Mesendoderm (in vitro differentiated cells): ENCODE data around the gene GPR158.
"Not testable (repeated sequence)": the region's sequence is repeated elsewhere in the genome, so short reads cannot be mapped to it uniquely, and the experiment has no call there.

Experiments used
- DNase-seq: peaks from one replicate; pipeline ENCODE4 v3.0.0; 2013
- H2AK5ac ChIP-seq: 2 replicates; pipeline ENCODE4 v1.6.1; 2013; ENCODE audit warnings: low read length, inconsistent platforms
- H2BK120ac ChIP-seq: 2 replicates; pipeline ENCODE4 v1.6.1; 2013; ENCODE audit warnings: low read depth, mild to moderate bottlenecking, low read length, moderate library complexity, mixed read lengths
- H2BK15ac ChIP-seq: replicated peaks from 2 replicates; pipeline ENCODE4 v1.6.1; 2013; ENCODE audit warnings: low read depth, mild to moderate bottlenecking, moderate library complexity
- H2BK5ac ChIP-seq: 2 replicates; pipeline ENCODE4 v1.6.1; 2013; ENCODE audit warnings: low read length, inconsistent platforms
- H3K18ac ChIP-seq: 2 replicates; pipeline ENCODE4 v1.6.1; 2013; ENCODE audit warnings: mild to moderate bottlenecking, low read length, mixed read lengths
- H3K23ac ChIP-seq: one replicate; pipeline ENCODE4 v1.6.1; 2013; ENCODE audit warnings: low read length
- H3K27ac ChIP-seq: 2 replicates; pipeline ENCODE4 v1.5.1; 2013; ENCODE audit warnings: low read depth, mild to moderate bottlenecking, inconsistent platforms, low read length, moderate library complexity
- H3K27me3 ChIP-seq: 2 replicates; pipeline ENCODE4 v1.6.1; 2013; ENCODE audit warnings: low read length, control low read depth, mild to moderate bottlenecking, inconsistent platforms; ENCODE audit not compliant: insufficient read depth, poor library complexity
- H3K36me3 ChIP-seq: 2 replicates; pipeline ENCODE4 v1.6.1; 2013; ENCODE audit warnings: low read length, inconsistent platforms; ENCODE audit not compliant: control insufficient read depth, insufficient read depth
- H3K4ac ChIP-seq: one replicate; pipeline ENCODE4 v1.6.1; 2013; ENCODE audit warnings: low read depth, mild to moderate bottlenecking, low read length, moderate library complexity
- H3K4me1 ChIP-seq: 2 replicates; pipeline ENCODE4 v1.6.1; 2013; ENCODE audit warnings: low read depth, low read length, inconsistent platforms; ENCODE audit not compliant: control insufficient read depth
- H3K4me2 ChIP-seq: 2 replicates; pipeline ENCODE4 v1.6.1; 2013; ENCODE audit warnings: low read length
- H3K4me3 ChIP-seq: 2 replicates; pipeline ENCODE4 v1.5.1; 2013; ENCODE audit warnings: mild to moderate bottlenecking, low read length
- H3K56ac ChIP-seq: one replicate; pipeline ENCODE4 v1.6.1; 2013; ENCODE audit warnings: low read length
- H3K79me1 ChIP-seq: 2 replicates; pipeline ENCODE4 v1.6.1; 2013; ENCODE audit warnings: low read length, inconsistent platforms
- H3K79me2 ChIP-seq: 2 replicates; pipeline ENCODE4 v1.6.1; 2013; ENCODE audit warnings: mild to moderate bottlenecking, low read length; ENCODE audit not compliant: control insufficient read depth, insufficient read depth
- H3K9ac ChIP-seq: 2 replicates; pipeline ENCODE4 v1.6.1; 2013; ENCODE audit warnings: low read length, inconsistent platforms
- H4K5ac ChIP-seq: one replicate; pipeline ENCODE4 v1.6.1; 2013; ENCODE audit warnings: low read length
- H4K8ac ChIP-seq: one replicate; pipeline ENCODE4 v1.6.1; 2013; ENCODE audit warnings: low read depth, mild to moderate bottlenecking, control low read depth, low read length, moderate library complexity
- WGBS: extraction: QIAGEN DNeasy Blood & Tissue Kit; methylation state at CpG from one replicate; pipeline ENCODE4 v1.1.7; 2013; ENCODE audit warnings: low lambda C conversion rate, missing lambda C conversion rate; ENCODE audit not compliant: insufficient coverage; ENCODE audit errors: extremely low coverage; 5-methylcytosine and 5-hydroxymethylcytosine counted together

GPR158 gene

DNA sequence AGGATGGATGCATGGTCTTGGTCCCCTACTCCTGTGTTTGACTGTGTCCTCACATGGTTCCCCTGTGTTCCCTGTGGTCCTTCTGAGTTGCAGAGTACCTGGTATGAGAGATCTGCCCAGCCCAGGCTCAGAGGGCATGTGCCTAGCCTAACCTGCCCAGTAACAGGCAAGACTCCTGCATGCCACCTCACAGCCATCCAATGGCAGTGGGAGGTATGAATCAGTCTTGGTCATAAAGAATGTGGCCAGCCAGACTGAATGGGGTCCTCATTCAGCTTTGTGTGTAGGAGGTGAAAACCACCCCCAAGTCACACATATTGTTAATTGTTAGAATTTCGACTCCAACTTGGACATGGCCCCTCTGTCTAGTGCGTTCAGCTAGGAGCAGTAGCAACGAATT, 17.2 kb upstream of the GPR158 start:
- Histone ChIP-seq H3K9ac (no peak overlapping the region), H3K18ac (no peak overlapping the region), H2AK5ac (no peak overlapping the region), H2BK5ac (no peak overlapping the region), H3K27ac (no peak overlapping the region), H3K4me2 (no peak overlapping the region), H3K23ac (no peak overlapping the region), H2BK120ac (no peak overlapping the region), H3K4me3 (no peak overlapping the region), H3K27me3 (no peaks in the 10 kb centered on the region), H4K8ac (no peak overlapping the region), H3K79me2 (no peaks in the 10 kb centered on the region), H4K5ac (no peak overlapping the region), H3K36me3 (no peaks in the 10 kb centered on the region), H3K4ac (no peak overlapping the region), H3K79me1 (no peaks in the 10 kb centered on the region), H3K4me1 (no peaks in the 10 kb centered on the region), H2BK15ac (no peak overlapping the region), H3K56ac (no peak overlapping the region)
- no peak for DNase-seq
- no CpG with 5 or more reads among the region's 3 CpGs for WGBS

- Histone ChIP-seq H3K79me1 (no peaks in the 10 kb centered on the region), H2BK5ac (no peak overlapping the region), H3K4me3 (no peak overlapping the region), H3K4me1 (no peaks in the 10 kb centered on the region), H2BK15ac (no peak overlapping the region), H4K8ac (no peak overlapping the region), H3K79me2 (no peaks in the 10 kb centered on the region), H2AK5ac (no peak overlapping the region), H3K27ac (no peak overlapping the region), H3K23ac (no peak overlapping the region), H3K4me2 (no peak overlapping the region), H3K4ac (no peak overlapping the region), H3K27me3 (no peaks in the 10 kb centered on the region), H3K18ac (no peak overlapping the region), H3K9ac (no peak overlapping the region), H3K36me3 (no peaks in the 10 kb centered on the region), H4K5ac (no peak overlapping the region), H2BK120ac (no peak overlapping the region), H3K56ac (no peak overlapping the region)
- WGBS: no CpG with 5 or more reads among the region's 2 CpGs
- DNase-seq: no peak
Measured at GRCh38 chr10:25159591-25159990, 15.2 kb upstream of the GPR158 start.

DNA sequence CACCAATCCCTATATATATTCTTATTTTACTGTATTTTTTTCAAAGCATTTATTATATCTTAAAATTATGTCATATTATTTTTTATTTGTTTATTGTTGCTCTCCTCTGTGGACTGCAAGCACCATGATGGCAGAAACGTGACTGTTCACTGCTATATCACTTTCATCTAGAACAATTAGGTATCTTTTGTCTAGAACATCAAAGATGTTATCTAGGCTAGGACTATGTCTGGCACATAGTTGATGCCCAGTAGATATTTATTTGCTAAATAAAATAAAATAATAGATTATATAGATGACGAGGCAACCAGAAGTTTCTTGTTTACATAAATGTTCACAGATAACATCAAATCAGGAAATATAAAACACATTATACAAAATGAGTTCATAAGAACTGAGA, 12.4 kb upstream of the GPR158 start:
- WGBS: no CpG with 5 or more reads among the region's 2 CpGs
- H3K27ac ChIP-seq: no peak overlapping the region
- H3K18ac ChIP-seq: no peak overlapping the region
- no peaks in the 10 kb centered on the region for H3K36me3 ChIP-seq
- no peak overlapping the region for H3K9ac ChIP-seq
- H3K79me2 ChIP-seq: no peaks in the 10 kb centered on the region
- no peak overlapping the region for H2BK5ac ChIP-seq
- no peak overlapping the region for H3K23ac ChIP-seq
- H3K4me2 ChIP-seq: no peak overlapping the region
- H3K4ac ChIP-seq: no peak overlapping the region
- no peaks in the 10 kb centered on the region for H3K79me1 ChIP-seq
- H3K4me1 ChIP-seq: no peaks in the 10 kb centered on the region
- no peak overlapping the region for H4K5ac ChIP-seq
- H2AK5ac ChIP-seq: no peak overlapping the region
- no peak overlapping the region for H2BK15ac ChIP-seq
- H3K4me3 ChIP-seq: no peak overlapping the region
- no peaks in the 10 kb centered on the region for H3K27me3 ChIP-seq
- H4K8ac ChIP-seq: no peak overlapping the region
- DNase-seq: no peak
- H3K56ac ChIP-seq: no peak overlapping the region
- H2BK120ac ChIP-seq: no peak overlapping the region

DNA sequence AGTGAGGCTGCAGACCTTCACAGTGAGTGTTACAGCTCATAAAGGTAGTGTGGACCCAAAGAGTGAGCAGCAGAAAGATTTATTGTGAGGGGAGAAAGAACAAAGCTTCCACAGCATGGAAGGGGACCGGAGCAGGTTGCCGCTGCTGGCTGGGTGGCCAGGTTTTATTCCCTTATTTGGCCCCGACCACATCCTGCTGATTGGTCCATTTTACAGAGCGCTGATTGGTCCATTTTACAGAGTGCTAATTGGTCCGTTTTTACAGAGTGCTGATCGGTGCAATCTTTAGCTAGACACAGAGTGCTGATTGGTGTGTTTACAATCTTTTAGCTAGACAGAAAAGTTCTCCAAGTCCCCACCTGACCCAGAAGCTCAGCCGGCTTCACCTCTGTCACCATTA, 11.3 kb upstream of the GPR158 start:
- H2BK15ac ChIP-seq, H4K5ac ChIP-seq, H3K27me3 ChIP-seq, H3K4me2 ChIP-seq, H3K56ac ChIP-seq, H3K79me2 ChIP-seq, H3K9ac ChIP-seq, H4K8ac ChIP-seq, H3K27ac ChIP-seq, H3K4me1 ChIP-seq, H3K18ac ChIP-seq, H2BK5ac ChIP-seq, H2BK120ac ChIP-seq, H2AK5ac ChIP-seq, H3K4ac ChIP-seq, H3K4me3 ChIP-seq, H3K79me1 ChIP-seq, H3K36me3 ChIP-seq, H3K23ac ChIP-seq, DNase-seq: not testable (repeated sequence)
- WGBS: no CpG with 5 or more reads among the region's 7 CpGs

DNA sequence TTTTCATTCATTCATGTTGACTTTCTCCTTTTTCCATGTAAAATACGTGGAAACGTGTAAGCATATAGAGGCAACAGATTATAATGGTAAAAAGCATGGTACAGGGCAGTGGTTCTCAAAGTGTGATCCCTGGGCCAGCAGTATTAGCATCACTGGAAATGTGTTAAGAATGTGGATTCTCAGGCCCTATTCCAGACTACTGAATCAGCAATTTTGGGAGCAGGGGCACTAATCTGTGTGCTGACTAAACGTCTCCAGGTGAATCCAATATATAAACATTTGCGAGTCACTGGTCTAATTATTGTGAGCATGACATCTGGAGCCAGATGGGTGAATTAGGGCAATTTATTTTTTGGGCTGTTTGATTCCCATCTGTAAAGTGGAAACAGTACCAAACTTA, 5.1 kb upstream of the GPR158 start:
- peaks cover 4% of the 10 kb centered on the region for H3K27me3 ChIP-seq
- no peak overlapping the region for H3K27ac ChIP-seq
- H3K79me1 ChIP-seq: no peaks in the 10 kb centered on the region
- no peak overlapping the region for H2AK5ac ChIP-seq
- no peaks in the 10 kb centered on the region for H3K36me3 ChIP-seq
- H3K4me1 ChIP-seq: no peaks in the 10 kb centered on the region
- H2BK120ac ChIP-seq: no peak overlapping the region
- H2BK15ac ChIP-seq: no peak overlapping the region
- H4K5ac ChIP-seq: no peak overlapping the region
- DNase-seq: no peak
- no peak overlapping the region for H3K4ac ChIP-seq
- no peaks in the 10 kb centered on the region for H3K79me2 ChIP-seq
- no peak overlapping the region for H4K8ac ChIP-seq
- H2BK5ac ChIP-seq: no peak overlapping the region
- no CpG with 5 or more reads among the region's 4 CpGs for WGBS
- no peak overlapping the region for H3K23ac ChIP-seq
- no peak overlapping the region for H3K4me2 ChIP-seq
- H3K9ac ChIP-seq: no peak overlapping the region
- H3K18ac ChIP-seq: no peak overlapping the region
- H3K56ac ChIP-seq: no peak overlapping the region
- no peak overlapping the region for H3K4me3 ChIP-seq

- no peak overlapping the region for H3K4ac ChIP-seq
- WGBS: no CpG with 5 or more reads among the region's 1 CpG
- no peak overlapping the region for H3K9ac ChIP-seq
- H2BK120ac ChIP-seq: no peak overlapping the region
- H3K4me1 ChIP-seq: no peaks in the 10 kb centered on the region
- no peak overlapping the region for H3K4me3 ChIP-seq
- H2BK15ac ChIP-seq: no peak overlapping the region
- no peak for DNase-seq
- H3K18ac ChIP-seq: no peak overlapping the region
- no peak overlapping the region for H3K56ac ChIP-seq
- no peak overlapping the region for H3K4me2 ChIP-seq
- H4K5ac ChIP-seq: no peak overlapping the region
- H3K79me1 ChIP-seq: no peaks in the 10 kb centered on the region
- H3K23ac ChIP-seq: no peak overlapping the region
- H3K79me2 ChIP-seq: no peaks in the 10 kb centered on the region
- H3K27me3 ChIP-seq: peaks cover 4% of the 10 kb centered on the region
- H3K36me3 ChIP-seq: no peaks in the 10 kb centered on the region
- H2AK5ac ChIP-seq: no peak overlapping the region
- H3K27ac ChIP-seq: no peak overlapping the region
- H2BK5ac ChIP-seq: no peak overlapping the region
- H4K8ac ChIP-seq: no peak overlapping the region
Measured at GRCh38 chr10:25170627-25171026, 4.2 kb upstream of the GPR158 start.
